ENCODE data around the gene PGGHG.

GRCh38 chr11:324156-324555 lies 35.2 kb downstream of the PGGHG start:
- no peak for TF ChIP-seq CTCF (IDR thresholded peaks at IDR 0.05)
- TF ChIP-seq POLR2A (IDR thresholded peaks at IDR 0.05) = no peak

All from body of pancreas (tissue), 4 donors.